Keratinocyte (primary cell): ENCODE results near the gene CCSAP. TPM values are rescaled to one million over a fixed set of nuclear protein-coding genes. Genes with fewer than 3 reads are reported as not detected.

ENCODE experiments used
- DNase-seq: peaks from one replicate; pipeline ENCODE4 v3.0.0-alpha.2; 2011; ENCODE audit warnings: low read depth, missing footprints, low spot score
- FAIRE-seq: peaks from 2 replicates; lab custom pipeline; 2011; peaks lifted over from hg19 to GRCh38; lab: Jason Lieb, UNC
- H2AFZ ChIP-seq: 2 replicates; pipeline ENCODE4 v1.6.0; 2012; ENCODE audit warnings: low read length, control low read depth, inconsistent platforms; ENCODE audit not compliant: control insufficient read depth
- H3K27ac ChIP-seq: 2 replicates; pipeline ENCODE4 v1.5.1; 2011; ENCODE audit warnings: low read length; ENCODE audit not compliant: control insufficient read depth, insufficient read depth
- H3K27me3 ChIP-seq: 3 replicates; pipeline ENCODE4 v1.6.0; 2011; ENCODE audit warnings: low read length; ENCODE audit not compliant: control insufficient read depth, insufficient read depth; ENCODE audit errors: extremely low read depth
- H3K36me3 ChIP-seq, 2 experiments: 2 replicates in 1 of 2; 3 replicates in 1 of 2; pipeline ENCODE4 v1.5.1; 2011; ENCODE audit warnings: low read length in 2 of 2, mild to moderate bottlenecking in 1 of 2; ENCODE audit not compliant: control insufficient read depth in 2 of 2, insufficient read depth in 2 of 2; ENCODE audit errors: extremely low read depth in 1 of 2
- H3K4me1 ChIP-seq: 3 replicates; pipeline ENCODE4 v1.5.1; 2011; ENCODE audit warnings: low read length; ENCODE audit not compliant: control insufficient read depth, insufficient read depth; ENCODE audit errors: extremely low read depth
- H3K4me2 ChIP-seq: 3 replicates; pipeline ENCODE4 v1.6.0; 2011; ENCODE audit warnings: low read depth, low read length; ENCODE audit not compliant: control insufficient read depth, insufficient read depth; ENCODE audit errors: extremely low read depth
- H3K4me3 ChIP-seq, 3 experiments: fragments of 200-600 bp in 1 of 3; sonication (generic) in 1 of 3; 2 replicates in 2 of 3; 3 replicates in 1 of 3; pipeline ENCODE4 v1.5.1; 2011 to 2016; ENCODE audit warnings: low read length in 3 of 3, mild to moderate bottlenecking in 3 of 3, control low read depth in 2 of 3, inconsistent platforms in 1 of 3, low read depth in 1 of 3, mixed read lengths in 1 of 3, mixed run types in 1 of 3, moderate library complexity in 1 of 3; ENCODE audit not compliant: control insufficient read depth in 2 of 3, insufficient read depth in 2 of 3; ENCODE audit errors: extremely low read depth in 1 of 3
- H3K79me2 ChIP-seq: 2 replicates; pipeline ENCODE4 v1.6.0; 2012; ENCODE audit warnings: low read length; ENCODE audit not compliant: control insufficient read depth, insufficient read depth
- H3K9ac ChIP-seq: 3 replicates; pipeline ENCODE4 v1.6.0; 2011; ENCODE audit warnings: low read length; ENCODE audit not compliant: control insufficient read depth, insufficient read depth; ENCODE audit errors: extremely low read depth
- H3K9me1 ChIP-seq: 3 replicates; pipeline ENCODE4 v1.6.0; 2011; ENCODE audit warnings: low read length; ENCODE audit not compliant: control insufficient read depth, insufficient read depth; ENCODE audit errors: extremely low read depth
- H3K9me3 ChIP-seq: 2 replicates; pipeline ENCODE4 v1.5.1; 2012; ENCODE audit warnings: low read depth, low read length; ENCODE audit not compliant: control insufficient read depth
- H4K20me1 ChIP-seq: 3 replicates; pipeline ENCODE4 v1.6.0; 2011; ENCODE audit warnings: low read length; ENCODE audit not compliant: control insufficient read depth, insufficient read depth; ENCODE audit errors: extremely low read depth
- EZH2 ChIP-seq: IDR thresholded peaks from one replicate; pipeline ENCODE4 v1.6.1; 2012; ENCODE audit warnings: inconsistent platforms, mild to moderate bottlenecking, low read length, moderate library complexity
- dilution Hi-C: fragments of 300-500 bp; cut with MboI; formaldehyde crosslinking; loops from one replicate; pipeline ENCODE4 v1.7.0; 2020; ENCODE audit warnings: low sequenced_read_pairs; ENCODE audit not compliant: extremely low pct_ligation_motif_present
- polyA plus RNA-seq, 5 experiments: library from polyadenylated mRNA; depleted of rRNA in 3 of 5; stranded (reverse) in 3 of 5; stranded (forward) in 1 of 5; unstranded in 1 of 5; fragments of >200 nt; gene quantifications; 1 replicate in 1 of 5; 2 replicates in 3 of 5; 3 replicates in 1 of 5; pipeline versions ENCODE4 v1.2.1 to v1.2.3, GENCODE V29; 2011 to 2012; ENCODE audit warnings: missing spikeins in 2 of 5, low read depth in 1 of 5, low replicate concordance in 1 of 5
- TF ChIP-seq, protein P1 (sequence below), 3 experiments: IDR thresholded peaks in 1 of 3; conservative IDR thresholded peaks in 1 of 3; optimal IDR thresholded peaks in 1 of 3; 2 replicates in 2 of 3; 3 replicates in 1 of 3; pipeline versions ENCODE3 to v1.5.1; 2011; ENCODE audit warnings: low read length in 3 of 3, mild to moderate bottlenecking in 3 of 3, moderate library complexity in 2 of 3, control low read depth in 1 of 3, inconsistent platforms in 1 of 3; ENCODE audit not compliant: insufficient read depth in 2 of 3; ENCODE audit errors: extremely low read depth in 1 of 3

CCSAP gene
- polyA plus RNA-seq, 1 donor (not counting 4 experiments of a cell fraction or from before 2014, with no cell fraction given): 6.5 TPM

DNA sequence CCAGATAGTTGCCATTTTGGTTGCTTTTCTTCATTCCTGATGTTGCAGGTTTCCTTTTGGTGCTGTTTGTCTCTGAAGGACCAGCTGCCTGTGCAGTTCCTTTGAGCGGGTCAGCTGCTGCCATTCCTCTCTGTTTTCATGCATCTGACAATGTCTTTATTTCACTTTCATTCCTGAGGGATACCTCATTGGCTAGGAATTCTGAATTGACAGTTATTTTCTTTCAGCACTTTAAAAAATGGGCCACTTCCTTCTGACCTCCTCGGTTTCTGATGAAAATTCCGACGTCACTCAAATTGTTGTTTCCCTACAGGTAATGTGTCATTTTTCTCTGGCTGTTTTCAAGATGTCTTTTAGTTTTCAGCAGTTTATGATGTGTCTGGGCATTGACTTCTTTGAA is 24.8 kb downstream of the CCSAP start:
- H3K9me3 ChIP-seq: no peaks in the 10 kb centered on the region
- no peak overlapping the region for H3K27ac ChIP-seq
- H2AFZ ChIP-seq: no peak overlapping the region
- FAIRE-seq: no peak
- H3K4me1 ChIP-seq: no peaks in the 10 kb centered on the region
- no peak overlapping the region for H3K4me3 ChIP-seq
- no peaks in the 10 kb centered on the region for H3K27me3 ChIP-seq
- no peak overlapping the region for H3K4me2 ChIP-seq
- H3K9ac ChIP-seq: no peak overlapping the region
- TF ChIP-seq, protein P1, sequence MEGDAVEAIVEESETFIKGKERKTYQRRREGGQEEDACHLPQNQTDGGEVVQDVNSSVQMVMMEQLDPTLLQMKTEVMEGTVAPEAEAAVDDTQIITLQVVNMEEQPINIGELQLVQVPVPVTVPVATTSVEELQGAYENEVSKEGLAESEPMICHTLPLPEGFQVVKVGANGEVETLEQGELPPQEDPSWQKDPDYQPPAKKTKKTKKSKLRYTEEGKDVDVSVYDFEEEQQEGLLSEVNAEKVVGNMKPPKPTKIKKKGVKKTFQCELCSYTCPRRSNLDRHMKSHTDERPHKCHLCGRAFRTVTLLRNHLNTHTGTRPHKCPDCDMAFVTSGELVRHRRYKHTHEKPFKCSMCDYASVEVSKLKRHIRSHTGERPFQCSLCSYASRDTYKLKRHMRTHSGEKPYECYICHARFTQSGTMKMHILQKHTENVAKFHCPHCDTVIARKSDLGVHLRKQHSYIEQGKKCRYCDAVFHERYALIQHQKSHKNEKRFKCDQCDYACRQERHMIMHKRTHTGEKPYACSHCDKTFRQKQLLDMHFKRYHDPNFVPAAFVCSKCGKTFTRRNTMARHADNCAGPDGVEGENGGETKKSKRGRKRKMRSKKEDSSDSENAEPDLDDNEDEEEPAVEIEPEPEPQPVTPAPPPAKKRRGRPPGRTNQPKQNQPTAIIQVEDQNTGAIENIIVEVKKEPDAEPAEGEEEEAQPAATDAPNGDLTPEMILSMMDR (optimal IDR thresholded peaks at IDR 0.05 in 1 of 3, IDR thresholded peaks at IDR 0.05 in 1 of 3, conservative IDR thresholded peaks at IDR 0.05 in 1 of 3; ENCODE audit: extremely low read depth in 1 of 3, insufficient read depth in 2 of 3, low read length in 3 of 3): no peak
- TF ChIP-seq EZH2: no peak
- dilution Hi-C loops: no loop called here
- H4K20me1 ChIP-seq: no peaks in the 10 kb centered on the region
- no peak for DNase-seq
- H3K79me2 ChIP-seq: no peaks in the 10 kb centered on the region
- peaks cover 3 to 8% of the 10 kb centered on the region in 2 experiments for H3K36me3 ChIP-seq
- H3K9me1 ChIP-seq: no peaks in the 10 kb centered on the region

DNA sequence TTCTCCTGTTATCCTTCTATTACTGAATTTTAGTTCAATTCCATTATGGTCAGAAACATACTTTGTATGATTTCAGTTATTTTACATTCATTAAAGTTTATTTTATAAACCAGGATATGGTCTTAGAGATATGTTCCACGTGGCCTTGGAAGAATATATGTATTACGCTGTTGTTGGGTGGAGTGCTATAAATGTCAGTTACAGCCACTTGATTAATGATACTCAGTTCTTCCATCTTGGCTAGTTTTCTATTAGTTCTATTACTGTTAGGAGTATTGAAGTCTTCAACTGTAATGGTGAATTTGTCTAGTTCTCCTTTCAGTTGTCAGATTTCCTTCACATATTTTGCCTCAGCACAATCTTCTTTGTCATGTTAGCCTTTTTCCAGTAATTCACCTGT is 26.7 kb downstream of the CCSAP start:
- H3K9me3 ChIP-seq: no peaks in the 10 kb centered on the region
- no peak overlapping the region for H3K27ac ChIP-seq
- no peak overlapping the region for H3K4me2 ChIP-seq
- no peaks in the 10 kb centered on the region for H3K27me3 ChIP-seq
- no peak for DNase-seq
- H3K36me3 ChIP-seq: peaks cover 3 to 10% of the 10 kb centered on the region in 2 experiments
- TF ChIP-seq, protein P1 (optimal IDR thresholded peaks at IDR 0.05 in 1 of 3, IDR thresholded peaks at IDR 0.05 in 1 of 3, conservative IDR thresholded peaks at IDR 0.05 in 1 of 3; ENCODE audit: extremely low read depth in 1 of 3, insufficient read depth in 2 of 3, low read length in 3 of 3): no peak
- TF ChIP-seq EZH2: no peak
- no peak overlapping the region for H3K4me3 ChIP-seq
- H2AFZ ChIP-seq: no peak overlapping the region
- H4K20me1 ChIP-seq: no peaks in the 10 kb centered on the region
- dilution Hi-C loops: no loop called here
- no peaks in the 10 kb centered on the region for H3K79me2 ChIP-seq
- FAIRE-seq: no peak
- H3K4me1 ChIP-seq: no peaks in the 10 kb centered on the region
- no peak overlapping the region for H3K9ac ChIP-seq
- peaks cover 2% of the 10 kb centered on the region for H3K9me1 ChIP-seq
